H1 (cell line): Measurements from ENCODE around the gene KRTAP5-1. TPM values are rescaled to one million over a fixed set of nuclear protein-coding genes. Genes with fewer than 3 reads are reported as not detected.

Source experiments
- CHD7 ChIP-seq: fragments of 300-600 bp; sonication (generic); IDR thresholded peaks from 2 replicates; pipeline ENCODE4 v1.7.1; 2012; ENCODE audit warnings: low read length, moderate library complexity, mild to moderate bottlenecking, inconsistent platforms; ENCODE audit not compliant: insufficient replicate concordance
- EGR1 ChIP-seq: IDR thresholded peaks from 2 replicates; pipeline ENCODE4 v1.6.1; 2011; ENCODE audit warnings: low read depth, low read length, borderline replicate concordance
- MAFK ChIP-seq: IDR thresholded peaks from 2 replicates; pipeline ENCODE4 v1.6.1; 2012; ENCODE audit warnings: low read depth, mild to moderate bottlenecking, improper control_type of control experiment, low read length
- MAX ChIP-seq: IDR thresholded peaks from 2 replicates; pipeline ENCODE4 v1.6.1; 2012; ENCODE audit warnings: inconsistent platforms
- PHF8 ChIP-seq: fragments of 200-600 bp; sonication (generic); conservative IDR thresholded peaks from 2 replicates; pipeline ENCODE4 v1.7.1; 2012; ENCODE audit warnings: low read depth, mild to moderate bottlenecking, inconsistent platforms, low read length, moderate library complexity
- SIN3A ChIP-seq, 2 experiments: IDR thresholded peaks in 1 of 2; conservative IDR thresholded peaks in 1 of 2; 2 replicates each; pipeline ENCODE4 v1.6.1; 2011 to 2012; ENCODE audit warnings: low read length in 2 of 2, improper control_type of control experiment in 1 of 2, low read depth in 1 of 2, mild to moderate bottlenecking in 1 of 2
- SIRT6 ChIP-seq: IDR thresholded peaks from one replicate; pipeline ENCODE4 v1.7.1; 2012; ENCODE audit warnings: low read length, inconsistent platforms
- SIX5 ChIP-seq: IDR thresholded peaks from 2 replicates; pipeline ENCODE4 v1.6.1; 2011; ENCODE audit warnings: mild to moderate bottlenecking, low read depth, low read length
- SP1 ChIP-seq: IDR thresholded peaks from 2 replicates; pipeline ENCODE4 v1.6.1; 2011; ENCODE audit warnings: low read depth, low read length
- polyA plus RNA-seq, 7 experiments: library from polyadenylated mRNA; depleted of rRNA in 3 of 7; stranded (reverse) in 5 of 7; unstranded in 2 of 7; fragments of >200 nt in 5 of 7; fragments of 200-250 nt in 2 of 7; gene quantifications; 1 replicate in 5 of 7; 2 replicates in 1 of 7; 4 replicates in 1 of 7; pipeline versions ENCODE4 v1.2.1 to v1.2.3, GENCODE V29; 2011 to 2013; ENCODE audit warnings: missing spikeins in 2 of 7, mixed read lengths in 2 of 7
- total RNA-seq: library from RNA; stranded (reverse); fragmentation: NEBNext Ultra II Directional; extraction: Animal tissue kit (Norgen Biotek cat#: 25700); gene quantifications from 2 replicates; pipeline ENCODE4 v1.2.1, GENCODE V29; 2021

The KRTAP5-1 gene
- total and polyA plus RNA-seq, 2 of the 8 experiments (the other 6 are each of a cell fraction or from before 2014, with no cell fraction given) = not detected

GRCh38 chr11:1622086-1622485, 37.0 kb upstream of the KRTAP5-1 start, which contains the start of gene KRTAP5-4 (continued):
- TF ChIP-seq CHD7 (no peak), EGR1 (no peak), SIX5 (no peak), SIN3A (conservative IDR thresholded peaks at IDR 0.05 in 1 of 2, IDR thresholded peaks at IDR 0.05 in 1 of 2; ENCODE audit: low read depth in 1 of 2, low read length in 2 of 2) (no peak), SIRT6 (no peak), MAFK (no peak), MAX (no peak), PHF8 (no peak), SP1 (no peak)
